Psoas muscle (tissue), 8 donors: Measurements from ENCODE around the gene PGBD5. TPM values are rescaled to one million over a fixed set of nuclear protein-coding genes. Genes with fewer than 3 reads are reported as not detected.

ENCODE experiments used
- ATAC-seq, 4 donors: fragments of 200-7000 bp; cut with Tn5 transposase; one replicate each; pipeline ENCODE4 v1.9.1; 2020; ENCODE audit warnings: moderate library complexity in 3 of 4, mild to moderate bottlenecking in 2 of 4
- DNase-seq, 2 donors: peaks; one replicate each; pipeline ENCODE4 v3.0.0-alpha.2; 2020
- H3K27ac ChIP-seq: fragments of 200-600 bp; one replicate; pipeline ENCODE4 v1.8.0; 2022
- H3K27me3 ChIP-seq, 3 donors: fragments of 200-600 bp in 1 of 3; one replicate each; pipeline versions ENCODE4 v1.6.1 to v1.8.0; 2013 to 2022; ENCODE audit warnings: low read length in 2 of 3, mild to moderate bottlenecking in 2 of 3, moderate library complexity in 1 of 3; ENCODE audit not compliant: insufficient read depth in 3 of 3
- H3K36me3 ChIP-seq, 2 donors: fragments of 200-600 bp in 1 of 2; one replicate each; pipeline versions ENCODE4 v1.6.1 to v1.8.0; 2013 to 2022; ENCODE audit warnings: low read depth in 1 of 2, mild to moderate bottlenecking in 1 of 2, moderate library complexity in 1 of 2; ENCODE audit not compliant: insufficient read depth in 1 of 2
- H3K4me1 ChIP-seq: fragments of 200-600 bp; one replicate; pipeline ENCODE4 v1.8.0; 2022
- H3K4me3 ChIP-seq: fragments of 200-600 bp; one replicate; pipeline ENCODE4 v1.8.0; 2022; ENCODE audit warnings: mild to moderate bottlenecking
- H3K9me3 ChIP-seq: fragments of 200-600 bp; one replicate; pipeline ENCODE4 v1.8.0; 2022
- WGBS, 3 donors: extraction: QIAGEN DNeasy Blood & Tissue Kit; methylation state at CpG; one replicate each; pipeline versions ENCODE4 v1.1.6 to v1.1.7; 2013; 5-methylcytosine and 5-hydroxymethylcytosine counted together
- intact Hi-C, 2 donors: fragments of 100-400 bp; cut with DNase I; formaldehyde crosslinking; loops; one replicate each; pipeline versions ENCODE4 v1.11.0 to v1.14.2; 2022
- polyA plus RNA-seq, 3 donors: library from polyadenylated mRNA; stranded (reverse); fragments of 200-250 nt; gene quantifications; one replicate each; pipeline ENCODE4 v1.2.3, GENCODE V29; 2013
- total RNA-seq, 4 donors: library from RNA; stranded (reverse); fragmentation: NEBNext Ultra II Directional in 2 of 4; extraction: Animal tissue kit (Norgen Biotek cat#: 25700) in 2 of 4; gene quantifications; one replicate each; pipeline versions ENCODE4 v1.2.1 to v1.2.4, GENCODE V29; 2021 to 2023
- TF ChIP-seq, protein P1 (sequence below): fragments of 200-600 bp; IDR thresholded peaks from one replicate; pipeline ENCODE4 v1.8.0; 2022; ENCODE audit warnings: antibody characterized with exemption
- donor health status: healthy with polysubstance abuse.
- donor health status: DM: no; HTN: no; CAD: no; lungs with moderate emphysema.
- donor health status: Bipolar disorder and iron deficiency.
- donor health status: healthy.
- donor health status: DM: yes; HTN: yes; CAD: no.
- donor health status: DM: no; HTN: no; CAD: no.
- donor health status: DM: no; HTN: no; CAD: no.
- donor health status: DM: yes; HTN: yes; CAD: no.

The PGBD5 gene
- total and polyA plus RNA-seq, 7 donors = 2.1 to 9.8 (median 4.5) TPM

DNA sequence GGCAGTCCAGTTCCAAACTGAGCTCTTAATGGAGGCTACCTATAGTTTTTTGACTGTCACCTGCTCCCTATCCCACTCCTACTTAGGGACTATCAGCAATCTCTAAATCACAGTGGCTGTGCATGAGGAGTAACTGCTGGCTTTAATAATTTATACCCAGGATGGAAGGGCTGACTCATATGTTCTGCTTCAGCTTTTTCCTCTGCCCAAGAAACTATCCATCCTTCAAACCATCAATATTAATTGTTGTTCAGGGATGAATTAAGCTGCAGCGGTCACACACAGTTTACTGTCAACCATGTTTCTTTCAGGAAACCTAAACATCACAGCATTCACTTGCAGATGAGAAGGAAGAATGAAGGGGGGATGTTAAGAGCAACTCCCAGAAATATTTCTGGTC is 9.0 kb upstream of the PGBD5 start:
- Histone ChIP-seq H3K27me3 (peaks cover 0 to 12% (median 0%) of the 10 kb centered on the region in 3 donors), H3K4me1 (no peaks in the 10 kb centered on the region), H3K4me3 (no peak overlapping the region), H3K9me3 (peaks cover 4% of the 10 kb centered on the region), H3K36me3 (no peaks in the 10 kb centered on the region), H3K27ac (no peak overlapping the region)
- TF ChIP-seq, protein P1, sequence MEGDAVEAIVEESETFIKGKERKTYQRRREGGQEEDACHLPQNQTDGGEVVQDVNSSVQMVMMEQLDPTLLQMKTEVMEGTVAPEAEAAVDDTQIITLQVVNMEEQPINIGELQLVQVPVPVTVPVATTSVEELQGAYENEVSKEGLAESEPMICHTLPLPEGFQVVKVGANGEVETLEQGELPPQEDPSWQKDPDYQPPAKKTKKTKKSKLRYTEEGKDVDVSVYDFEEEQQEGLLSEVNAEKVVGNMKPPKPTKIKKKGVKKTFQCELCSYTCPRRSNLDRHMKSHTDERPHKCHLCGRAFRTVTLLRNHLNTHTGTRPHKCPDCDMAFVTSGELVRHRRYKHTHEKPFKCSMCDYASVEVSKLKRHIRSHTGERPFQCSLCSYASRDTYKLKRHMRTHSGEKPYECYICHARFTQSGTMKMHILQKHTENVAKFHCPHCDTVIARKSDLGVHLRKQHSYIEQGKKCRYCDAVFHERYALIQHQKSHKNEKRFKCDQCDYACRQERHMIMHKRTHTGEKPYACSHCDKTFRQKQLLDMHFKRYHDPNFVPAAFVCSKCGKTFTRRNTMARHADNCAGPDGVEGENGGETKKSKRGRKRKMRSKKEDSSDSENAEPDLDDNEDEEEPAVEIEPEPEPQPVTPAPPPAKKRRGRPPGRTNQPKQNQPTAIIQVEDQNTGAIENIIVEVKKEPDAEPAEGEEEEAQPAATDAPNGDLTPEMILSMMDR = no peak
- no peak for DNase-seq
- intact Hi-C loops = no loop called here
- ATAC-seq = no peak
- WGBS, 3 donors = 85 to 98% (median 91%) methylated on average over 1 of the region's 1 CpG

DNA sequence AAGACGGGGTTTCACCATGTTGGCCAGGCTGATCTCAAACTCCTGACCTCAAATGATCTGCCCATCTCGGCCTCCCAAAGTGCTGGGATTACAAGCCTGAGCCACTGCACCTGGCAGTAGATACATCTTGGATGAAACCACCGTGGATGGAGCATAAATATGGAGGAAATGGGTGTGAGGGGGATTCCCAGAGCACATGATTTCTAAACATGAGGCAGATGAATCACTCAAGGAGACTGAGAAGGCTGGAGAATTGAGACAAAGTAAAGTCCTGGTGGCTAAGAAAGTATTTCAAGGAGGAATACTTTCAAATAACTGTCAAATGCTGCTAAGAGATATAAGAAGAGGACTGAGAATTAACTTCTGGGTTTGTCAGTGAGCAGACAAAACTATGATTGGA is 5.4 kb upstream of the PGBD5 start:
- TF ChIP-seq, protein P1 = no peak
- Histone ChIP-seq H3K4me3 (no peak overlapping the region), H3K9me3 (no peaks in the 10 kb centered on the region), H3K27ac (no peak overlapping the region), H3K4me1 (no peaks in the 10 kb centered on the region), H3K27me3 (peaks cover 0 to 8% (median 0%) of the 10 kb centered on the region in 3 donors), H3K36me3 (no peaks in the 10 kb centered on the region)
- no peak for ATAC-seq
- no peak for DNase-seq
- 53 to 66% (median 55%) methylated on average over 3 of the region's 3 CpGs for WGBS, 3 donors
- intact Hi-C loops = no loop called here

DNA sequence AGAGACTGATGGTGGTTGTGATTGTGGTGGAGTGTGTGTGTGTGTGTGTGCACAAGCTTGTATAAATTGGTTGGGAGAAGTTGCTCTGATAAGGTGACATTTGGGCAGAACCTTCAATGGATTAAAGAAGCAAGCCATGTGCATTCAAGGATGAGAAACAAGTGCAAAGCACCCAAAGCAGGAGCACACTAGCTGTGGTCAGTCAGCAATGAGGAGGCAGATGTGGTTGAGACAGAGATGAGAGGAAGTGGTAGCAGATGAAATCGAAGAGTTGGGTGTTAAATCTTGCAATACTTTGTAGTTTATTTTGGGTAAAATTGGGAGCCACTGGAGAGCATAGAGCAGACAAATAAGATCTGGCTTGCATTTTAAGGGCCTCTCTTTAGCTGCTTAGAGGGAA is 4.4 kb upstream of the PGBD5 start:
- intact Hi-C loops = no loop called here
- no peaks in the 10 kb centered on the region for H3K9me3 ChIP-seq
- WGBS, 3 donors = 33 to 89% (median 85%) methylated on average over 1 of the region's 1 CpG
- H3K36me3 ChIP-seq = no peaks in the 10 kb centered on the region
- DNase-seq (no peak), ATAC-seq (no peak)
- peaks cover 0 to 9% (median 0%) of the 10 kb centered on the region in 3 donors for H3K27me3 ChIP-seq
- no peak overlapping the region for H3K4me3 ChIP-seq
- H3K4me1 ChIP-seq = no peaks in the 10 kb centered on the region
- TF ChIP-seq, protein P1 = no peak
- H3K27ac ChIP-seq = no peak overlapping the region

DNA sequence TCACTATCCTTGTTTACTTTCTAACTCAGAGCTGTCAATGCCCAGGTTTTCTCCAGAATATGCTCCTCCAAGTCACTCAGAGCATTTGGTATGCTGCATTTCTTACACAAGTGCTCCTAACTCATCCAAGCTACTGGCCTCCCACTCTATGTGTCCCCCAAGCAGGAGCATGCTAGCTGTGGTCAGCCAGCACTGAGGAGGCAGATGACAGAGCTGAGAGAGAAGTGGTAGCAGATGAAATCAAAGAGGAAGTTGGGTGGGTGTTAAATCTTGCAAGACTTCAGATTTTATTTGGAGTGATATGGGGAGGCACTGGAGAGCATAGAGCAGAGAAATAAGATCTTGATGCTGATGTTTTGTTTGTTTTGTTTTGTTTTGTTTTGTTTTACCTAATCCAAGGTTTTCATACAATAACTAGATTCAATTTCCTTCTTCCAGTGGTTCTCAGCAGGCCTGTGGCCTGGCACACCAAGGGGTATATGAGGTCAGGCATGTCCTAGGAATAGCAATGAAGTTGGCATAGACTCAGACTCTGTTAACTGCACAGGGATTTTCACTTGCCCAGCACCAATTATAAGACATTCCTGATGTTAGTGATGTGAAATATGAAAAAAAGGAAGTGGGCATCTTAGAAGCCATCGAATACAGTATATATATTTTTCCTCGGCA is 3.1 kb upstream of the PGBD5 start:
- 49 to 63% (median 58%) methylated on average over 2 of the region's 2 CpGs for WGBS, 3 donors
- Histone ChIP-seq H3K4me3 (no peak overlapping the region), H3K27ac (no peak overlapping the region), H3K27me3 (peaks cover 0 to 22% (median 3%) of the 10 kb centered on the region in 3 donors), H3K9me3 (no peaks in the 10 kb centered on the region), H3K4me1 (peaks cover 4% of the 10 kb centered on the region), H3K36me3 (no peaks in the 10 kb centered on the region)
- intact Hi-C loops = no loop called here
- TF ChIP-seq, protein P1 = no peak
- ATAC-seq = no peak
- DNase-seq = no peak

DNA sequence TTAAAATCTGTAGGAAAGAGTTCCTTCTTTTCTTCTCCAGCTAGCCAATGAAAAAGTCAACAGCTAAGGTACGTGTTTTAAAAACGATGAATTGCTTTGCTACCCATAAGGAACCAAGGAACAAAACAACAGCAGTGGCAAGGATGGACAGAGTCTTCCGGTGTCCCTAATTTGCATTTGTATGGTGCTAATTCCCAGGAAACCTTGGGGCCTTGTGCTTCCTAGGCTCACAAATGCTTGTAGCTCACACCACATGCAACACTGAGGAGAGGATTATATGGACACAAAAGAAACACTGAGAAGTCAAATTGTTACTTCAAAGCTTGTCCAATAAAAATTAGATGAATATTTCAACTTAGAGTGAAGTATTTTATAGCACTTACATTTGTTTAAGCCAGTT is 1.8 kb upstream of the PGBD5 start:
- 35 to 39% (median 36%) methylated on average over 3 of the region's 3 CpGs for WGBS, 3 donors
- Histone ChIP-seq H3K9me3 (no peaks in the 10 kb centered on the region), H3K4me3 (no peak overlapping the region), H3K4me1 (peaks cover 4% of the 10 kb centered on the region), H3K27me3 (peaks cover 0 to 34% (median 3%) of the 10 kb centered on the region in 3 donors), H3K36me3 (no peaks in the 10 kb centered on the region), H3K27ac (no peak overlapping the region)
- ATAC-seq (no peak), DNase-seq (no peak)
- TF ChIP-seq, protein P1 = no peak
- intact Hi-C loops = no loop called here
